ENCODE measurements around the gene LDLRAD4. TPM values are rescaled to one million over a fixed set of nuclear protein-coding genes. Genes with fewer than 3 reads are reported as not detected.

The LDLRAD4 gene
- total and polyA plus RNA-seq, 2 experiments from 2014 or later, result 0.73 to 1.9 TPM

- TF ChIP-seq, protein P1, sequence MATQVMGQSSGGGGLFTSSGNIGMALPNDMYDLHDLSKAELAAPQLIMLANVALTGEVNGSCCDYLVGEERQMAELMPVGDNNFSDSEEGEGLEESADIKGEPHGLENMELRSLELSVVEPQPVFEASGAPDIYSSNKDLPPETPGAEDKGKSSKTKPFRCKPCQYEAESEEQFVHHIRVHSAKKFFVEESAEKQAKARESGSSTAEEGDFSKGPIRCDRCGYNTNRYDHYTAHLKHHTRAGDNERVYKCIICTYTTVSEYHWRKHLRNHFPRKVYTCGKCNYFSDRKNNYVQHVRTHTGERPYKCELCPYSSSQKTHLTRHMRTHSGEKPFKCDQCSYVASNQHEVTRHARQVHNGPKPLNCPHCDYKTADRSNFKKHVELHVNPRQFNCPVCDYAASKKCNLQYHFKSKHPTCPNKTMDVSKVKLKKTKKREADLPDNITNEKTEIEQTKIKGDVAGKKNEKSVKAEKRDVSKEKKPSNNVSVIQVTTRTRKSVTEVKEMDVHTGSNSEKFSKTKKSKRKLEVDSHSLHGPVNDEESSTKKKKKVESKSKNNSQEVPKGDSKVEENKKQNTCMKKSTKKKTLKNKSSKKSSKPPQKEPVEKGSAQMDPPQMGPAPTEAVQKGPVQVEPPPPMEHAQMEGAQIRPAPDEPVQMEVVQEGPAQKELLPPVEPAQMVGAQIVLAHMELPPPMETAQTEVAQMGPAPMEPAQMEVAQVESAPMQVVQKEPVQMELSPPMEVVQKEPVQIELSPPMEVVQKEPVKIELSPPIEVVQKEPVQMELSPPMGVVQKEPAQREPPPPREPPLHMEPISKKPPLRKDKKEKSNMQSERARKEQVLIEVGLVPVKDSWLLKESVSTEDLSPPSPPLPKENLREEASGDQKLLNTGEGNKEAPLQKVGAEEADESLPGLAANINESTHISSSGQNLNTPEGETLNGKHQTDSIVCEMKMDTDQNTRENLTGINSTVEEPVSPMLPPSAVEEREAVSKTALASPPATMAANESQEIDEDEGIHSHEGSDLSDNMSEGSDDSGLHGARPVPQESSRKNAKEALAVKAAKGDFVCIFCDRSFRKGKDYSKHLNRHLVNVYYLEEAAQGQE (IDR thresholded peaks at IDR 0.05; ENCODE audit: unreplicated experiment), result no peak
- TF ChIP-seq POLR2AphosphoS5 (IDR thresholded peaks at IDR 0.05; ENCODE audit: low read depth) (no peak), CREB1 (CRISPR knock-in tag; IDR thresholded peaks at IDR 0.05; ENCODE audit: low read depth) (no peak), STAT1 (IDR thresholded peaks at IDR 0.05; ENCODE audit: unreplicated experiment) (no peak), ZNF114 (CRISPR knock-in tag; IDR thresholded peaks at IDR 0.05) (no peak), EZH2 (IDR thresholded peaks at IDR 0.05; ENCODE audit: low read depth, unreplicated experiment) (no peak), NANOG (IDR thresholded peaks at IDR 0.05; ENCODE audit: borderline replicate concordance) (no peak), JUNB (IDR thresholded peaks at IDR 0.05; ENCODE audit: unreplicated experiment) (no peak), ZNF462 (CRISPR knock-in tag; IDR thresholded peaks at IDR 0.05) (no peak), ZNF331 (CRISPR knock-in tag; IDR thresholded peaks at IDR 0.05; ENCODE audit: low read depth) (no peak)
- TF ChIP-seq, protein P2, sequence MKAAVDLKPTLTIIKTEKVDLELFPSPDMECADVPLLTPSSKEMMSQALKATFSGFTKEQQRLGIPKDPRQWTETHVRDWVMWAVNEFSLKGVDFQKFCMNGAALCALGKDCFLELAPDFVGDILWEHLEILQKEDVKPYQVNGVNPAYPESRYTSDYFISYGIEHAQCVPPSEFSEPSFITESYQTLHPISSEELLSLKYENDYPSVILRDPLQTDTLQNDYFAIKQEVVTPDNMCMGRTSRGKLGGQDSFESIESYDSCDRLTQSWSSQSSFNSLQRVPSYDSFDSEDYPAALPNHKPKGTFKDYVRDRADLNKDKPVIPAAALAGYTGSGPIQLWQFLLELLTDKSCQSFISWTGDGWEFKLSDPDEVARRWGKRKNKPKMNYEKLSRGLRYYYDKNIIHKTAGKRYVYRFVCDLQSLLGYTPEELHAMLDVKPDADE (IDR thresholded peaks at IDR 0.05), result no peak
- TF ChIP-seq, protein P3, sequence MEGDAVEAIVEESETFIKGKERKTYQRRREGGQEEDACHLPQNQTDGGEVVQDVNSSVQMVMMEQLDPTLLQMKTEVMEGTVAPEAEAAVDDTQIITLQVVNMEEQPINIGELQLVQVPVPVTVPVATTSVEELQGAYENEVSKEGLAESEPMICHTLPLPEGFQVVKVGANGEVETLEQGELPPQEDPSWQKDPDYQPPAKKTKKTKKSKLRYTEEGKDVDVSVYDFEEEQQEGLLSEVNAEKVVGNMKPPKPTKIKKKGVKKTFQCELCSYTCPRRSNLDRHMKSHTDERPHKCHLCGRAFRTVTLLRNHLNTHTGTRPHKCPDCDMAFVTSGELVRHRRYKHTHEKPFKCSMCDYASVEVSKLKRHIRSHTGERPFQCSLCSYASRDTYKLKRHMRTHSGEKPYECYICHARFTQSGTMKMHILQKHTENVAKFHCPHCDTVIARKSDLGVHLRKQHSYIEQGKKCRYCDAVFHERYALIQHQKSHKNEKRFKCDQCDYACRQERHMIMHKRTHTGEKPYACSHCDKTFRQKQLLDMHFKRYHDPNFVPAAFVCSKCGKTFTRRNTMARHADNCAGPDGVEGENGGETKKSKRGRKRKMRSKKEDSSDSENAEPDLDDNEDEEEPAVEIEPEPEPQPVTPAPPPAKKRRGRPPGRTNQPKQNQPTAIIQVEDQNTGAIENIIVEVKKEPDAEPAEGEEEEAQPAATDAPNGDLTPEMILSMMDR (conservative IDR thresholded peaks at IDR 0.05; ENCODE audit: low read depth in 2 of 2), result no peak
These were observed 262.2 kb downstream of the LDLRAD4 start for GRCh38 chr18:13480571-13481255.

More at GRCh38 chr18:13480571-13481255, 262.2 kb downstream of the LDLRAD4 start:
- H3K27ac Mint-ChIP-seq, result no peak overlapping the region
- Histone ChIP-seq H3K36me3 (ENCODE audit: insufficient read depth) (no peaks in the 10 kb centered on the region), H3K27me3 (ENCODE audit: insufficient read depth) (no peaks in the 10 kb centered on the region), H3K27ac (ENCODE audit: low read depth) (no peak overlapping the region), H3K4me3 (no peak overlapping the region), H3K4me1 (ENCODE audit: insufficient read depth) (no peaks in the 10 kb centered on the region), H3K4me2 (no peak overlapping the region), H2AFZ (no peak overlapping the region), H3K79me2 (replicated peaks; ENCODE audit: insufficient read depth) (no peaks in the 10 kb centered on the region), H3K9me2 (ENCODE audit: insufficient read depth) (no peaks in the 10 kb centered on the region), H3F3A (replicated peaks; ENCODE audit: low read depth) (no peaks in the 10 kb centered on the region), H4K20me1 (replicated peaks; ENCODE audit: insufficient read depth) (no peaks in the 10 kb centered on the region)
- peaks cover 8% of the 10 kb centered on the region; the same call in 2 of the 3 replicates for H3K9me3 Mint-ChIP-seq
- DNase-seq (ENCODE audit: low spot score), result no peak
- no peak for ATAC-seq
- no peaks in the 10 kb centered on the region for H3K36me3 Mint-ChIP-seq (ENCODE audit: low read depth)
- H3K4me3 Mint-ChIP-seq, result no peak overlapping the region
- peaks cover 8% of the 10 kb centered on the region for H3K27me3 Mint-ChIP-seq (ENCODE audit: insufficient read depth, low read depth, poor library complexity)
- no peaks in the 10 kb centered on the region for H3K4me1 Mint-ChIP-seq

All from GM23338 (cell line).